HEK293 (cell line): ENCODE data around the gene RIMS4.

ENCODE experiments used
- CTCF ChIA-PET: fragments of 350-600 bp; formaldehyde crosslinking; extraction: SDS; loops from one replicate; lab custom pipeline; 2021; ENCODE audit warnings: antibody characterized with exemption; lab: Yijun Ruan, JAX
- POLR2A ChIA-PET: fragments of 300-600 bp; formaldehyde crosslinking; extraction: SDS; loops from one replicate; lab custom pipeline; 2020; ENCODE audit warnings: antibody characterized with exemption, inconsistent platforms; lab: Yijun Ruan, JAX
- H3K27ac ChIP-seq: fragments of 200-500 bp; sonication (Bioruptor generic); 2 replicates; pipeline ENCODE4 v1.5.1; 2014; ENCODE audit warnings: low read depth, low read length, control low read depth, inconsistent platforms; ENCODE audit errors: extremely low read depth
- H3K36me3 ChIP-seq, 2 experiments: fragments of 200-500 bp in 1 of 2; sonication (Bioruptor generic) in 1 of 2; 1 replicate in 1 of 2; 2 replicates in 1 of 2; pipeline ENCODE4 v1.5.1; 2014 to 2017; ENCODE audit warnings: inconsistent platforms in 2 of 2, low read length in 2 of 2; ENCODE audit not compliant: control insufficient read depth in 2 of 2, insufficient read depth in 1 of 2
- H3K4me1 ChIP-seq: fragments of 200-500 bp; sonication (Bioruptor generic); 2 replicates; pipeline ENCODE4 v1.5.1; 2014; ENCODE audit warnings: mild to moderate bottlenecking, low read length, inconsistent platforms; ENCODE audit not compliant: control insufficient read depth, insufficient read depth
- H3K4me3 ChIP-seq: 2 replicates; pipeline ENCODE4 v1.5.1; 2011; ENCODE audit warnings: low read depth, mild to moderate bottlenecking, control low read depth, low read length, moderate library complexity
- H3K9me3 ChIP-seq: fragments of 200-500 bp; sonication (Bioruptor generic); 2 replicates; pipeline ENCODE4 v1.5.1; 2014; ENCODE audit warnings: low read depth, low read length, inconsistent platforms; ENCODE audit not compliant: control insufficient read depth, insufficient read depth
- EGR2 ChIP-seq: fragments of 450-650 bp; formaldehyde crosslinking; IDR thresholded peaks from 2 replicates; pipeline ENCODE4 v1.5.1; 2016; ENCODE audit warnings: low read depth, missing biosample characterization, missing genetic modification characterization
- HOXA7 ChIP-seq: sonication (generic); formaldehyde crosslinking; IDR thresholded peaks from 2 replicates; pipeline ENCODE4 v1.8.1; 2022; ENCODE audit warnings: missing genetic modification reagents, borderline replicate concordance
- IKZF3 ChIP-seq: fragments of 450-650 bp; IDR thresholded peaks from 2 replicates; pipeline ENCODE4 v1.5.0; 2018; ENCODE audit warnings: missing biosample characterization, mild to moderate bottlenecking, missing genetic modification characterization, moderate library complexity
- PRDM1 ChIP-seq: fragments of 450-650 bp; formaldehyde crosslinking; IDR thresholded peaks from 2 replicates; pipeline ENCODE4; 2016; ENCODE audit warnings: missing biosample characterization, missing genetic modification characterization
- PRDM4 ChIP-seq: fragments of 450-650 bp; formaldehyde crosslinking; IDR thresholded peaks from 2 replicates; pipeline ENCODE4 v1.5.1; 2017; ENCODE audit warnings: missing biosample characterization, missing genetic modification characterization
- ZBTB17 ChIP-seq: fragments of 450-650 bp; formaldehyde crosslinking; IDR thresholded peaks from 2 replicates; pipeline ENCODE4 v1.5.1; 2016; ENCODE audit warnings: missing biosample characterization, missing genetic modification characterization
- ZNF140 ChIP-seq: fragments of 450-650 bp; formaldehyde crosslinking; IDR thresholded peaks from 2 replicates; pipeline ENCODE4 v1.5.1; 2016; ENCODE audit warnings: missing biosample characterization, missing genetic modification characterization
- ZNF23 ChIP-seq: fragments of 450-650 bp; formaldehyde crosslinking; IDR thresholded peaks from 2 replicates; pipeline ENCODE4 v1.5.1; 2016; ENCODE audit warnings: missing biosample characterization, missing genetic modification characterization, borderline replicate concordance
- ZNF280D ChIP-seq: fragments of 450-650 bp; formaldehyde crosslinking; IDR thresholded peaks from 2 replicates; pipeline ENCODE4 v1.5.1; 2016; ENCODE audit warnings: missing biosample characterization, missing genetic modification characterization
- ZNF426 ChIP-seq: fragments of 450-650 bp; formaldehyde crosslinking; IDR thresholded peaks from 2 replicates; pipeline ENCODE4 v1.5.1; 2017; ENCODE audit warnings: missing biosample characterization, missing genetic modification characterization, mild to moderate bottlenecking, inconsistent platforms, moderate library complexity
- ZNF518A ChIP-seq: fragments of 450-650 bp; formaldehyde crosslinking; conservative IDR thresholded peaks from 2 replicates; pipeline ENCODE4 v1.5.1; 2016; ENCODE audit warnings: low read depth, missing biosample characterization, missing genetic modification characterization
- ZNF571 ChIP-seq: fragments of 450-650 bp; formaldehyde crosslinking; IDR thresholded peaks from 2 replicates; pipeline ENCODE4 v1.5.0; 2017; ENCODE audit warnings: missing biosample characterization, missing genetic modification characterization
- ZNF670 ChIP-seq: fragments of 450-650 bp; formaldehyde crosslinking; IDR thresholded peaks from 2 replicates; pipeline ENCODE4 v1.5.1; 2016; ENCODE audit warnings: missing biosample characterization, missing genetic modification characterization, low read depth
- ZSCAN4 ChIP-seq: fragments of 450-650 bp; formaldehyde crosslinking; IDR thresholded peaks from 2 replicates; pipeline ENCODE4 v1.5.1; 2017; ENCODE audit warnings: missing biosample characterization, missing genetic modification characterization

RIMS4 gene

GRCh38 chr20:44768256-44768655 lies 42.1 kb downstream of the RIMS4 start:
- Histone ChIP-seq H3K36me3 (no peaks in the 10 kb centered on the region), H3K27ac (no peak overlapping the region)
- no peak for TF ChIP-seq HOXA7 (CRISPR knock-in tag)
- no peak for TF ChIP-seq ZNF670 (tag by site-specific recombination)
- no peak for TF ChIP-seq ZNF280D (tag by site-specific recombination)
- no peak for TF ChIP-seq ZNF518A
- TF ChIP-seq ZNF571 (tag by site-specific recombination) = no peak
- no peak for TF ChIP-seq ZSCAN4 (tag by site-specific recombination)
- TF ChIP-seq ZNF140 (tag by site-specific recombination) = no peak
- no peak for TF ChIP-seq ZNF426 (tag by site-specific recombination)
- TF ChIP-seq PRDM4 = no peak
- TF ChIP-seq, all 188 proteins: peak for 0
- no peaks in the 10 kb centered on the region for H3K4me1 ChIP-seq
- POLR2A ChIA-PET = no interaction called here
- CTCF ChIA-PET = interaction anchor here (0.6 to 3.0 kb wide), 2 partner anchors 15 to 21 kb away, joined by 3 to 14 read pairs; no protein-coding TSS in a partner anchor
- H3K9me3 ChIP-seq = no peaks in the 10 kb centered on the region
- no peak overlapping the region for H3K4me3 ChIP-seq

GRCh38 chr20:44765701-44766347 lies 44.5 kb downstream of the RIMS4 start:
- ChIA-PET POLR2A (no interaction called here), CTCF (interaction anchor here (1.3 kb wide), 1 partner anchor 83 kb away, joined by 4 read pairs; no protein-coding TSS in a partner anchor)
- Histone ChIP-seq H3K4me1 (no peaks in the 10 kb centered on the region), H3K36me3 (no peaks in the 10 kb centered on the region), H3K27ac (no peak overlapping the region), H3K9me3 (no peaks in the 10 kb centered on the region), H3K4me3 (no peak overlapping the region)
- no peak for TF ChIP-seq IKZF3 (tag by site-specific recombination)
- no peak for TF ChIP-seq PRDM1
- 0 out of 2 replicates have a peak, but pooled peaks have one; percentile 16 for TF ChIP-seq EGR2 (tag by site-specific recombination)
- TF ChIP-seq ZBTB17 = peak; percentile 89
- peak; percentile 61; the same call in 1 of the 2 replicates for TF ChIP-seq ZNF23 (tag by site-specific recombination)
